OCI-LY1 (cell line): ENCODE results near the gene ARF1.

ENCODE experiments used
- H2AFZ ChIP-seq: fragments of 200-600 bp; sonication (generic), shearing (Covaris generic); 2 replicates; pipeline ENCODE4 v1.6.0; 2014; ENCODE audit warnings: antibody characterized with exemption, mild to moderate bottlenecking, low read length
- H3F3A ChIP-seq: fragments of 200-600 bp; sonication (generic), shearing (Covaris generic); 2 replicates; pipeline ENCODE4 v1.6.0; 2014; ENCODE audit warnings: mild to moderate bottlenecking, antibody characterized with exemption, low read length, moderate library complexity; ENCODE audit not compliant: insufficient read depth
- H3K27ac ChIP-seq: fragments of 200-600 bp; sonication (generic); 2 replicates; pipeline ENCODE4 v1.5.1; 2014; ENCODE audit warnings: low read length, mixed run types, mild to moderate bottlenecking, low read depth; ENCODE audit not compliant: poor library complexity, severe bottlenecking
- H3K27me3 ChIP-seq: fragments of 200-600 bp; sonication (generic); 2 replicates; pipeline ENCODE4 v1.6.0; 2014; ENCODE audit warnings: antibody characterized with exemption, mild to moderate bottlenecking, low read length, moderate library complexity; ENCODE audit not compliant: insufficient read depth
- H3K36me3 ChIP-seq: fragments of 200-600 bp; sonication (generic); 2 replicates; pipeline ENCODE4 v1.6.1; 2014; ENCODE audit warnings: mild to moderate bottlenecking, antibody characterized with exemption, low read length, moderate library complexity, mixed read lengths; ENCODE audit not compliant: insufficient read depth
- H3K4me1 ChIP-seq: fragments of 200-600 bp; sonication (generic); 2 replicates; pipeline ENCODE4 v1.5.1; 2014; ENCODE audit warnings: mild to moderate bottlenecking, low read length, moderate library complexity; ENCODE audit not compliant: insufficient read depth, severe bottlenecking
- H3K4me2 ChIP-seq: fragments of 200-600 bp; sonication (generic), shearing (Covaris generic); 2 replicates; pipeline ENCODE4 v1.6.1; 2014; ENCODE audit warnings: low read length
- H3K4me3 ChIP-seq: fragments of 200-600 bp; sonication (generic); 2 replicates; pipeline ENCODE4 v1.5.1; 2014; ENCODE audit warnings: low read length, low read depth, mild to moderate bottlenecking, mixed read lengths; ENCODE audit not compliant: poor library complexity, severe bottlenecking
- H3K79me2 ChIP-seq: fragments of 200-600 bp; shearing (Covaris generic); 2 replicates; pipeline ENCODE4 v1.6.1; 2016; ENCODE audit warnings: mixed run types, low read length, mixed read lengths; ENCODE audit not compliant: insufficient read depth
- H3K9ac ChIP-seq: fragments of 200-600 bp; sonication (generic), shearing (Covaris generic); 2 replicates; pipeline ENCODE4 v1.6.1; 2014; ENCODE audit warnings: mild to moderate bottlenecking, low read length, mixed read lengths
- H3K9me2 ChIP-seq: fragments of 200-600 bp; sonication (generic), shearing (Covaris generic); 2 replicates; pipeline ENCODE4 v1.6.1; 2014; ENCODE audit warnings: low read depth, mild to moderate bottlenecking, low read length, mixed read lengths
- H3K9me3 ChIP-seq: fragments of 200-600 bp; shearing (Covaris generic); 2 replicates; pipeline ENCODE4 v1.6.1; 2014; ENCODE audit warnings: low read length, mixed read lengths
- H4K20me1 ChIP-seq: fragments of 200-600 bp; sonication (generic), shearing (Covaris generic); 2 replicates; pipeline ENCODE4 v1.6.0; 2016; ENCODE audit warnings: mild to moderate bottlenecking, low read length; ENCODE audit not compliant: insufficient read depth
- CTCF ChIP-seq: fragments of 200-600 bp; sonication (generic), shearing (Covaris generic); IDR thresholded peaks from 2 replicates; pipeline ENCODE4 v1.5.1; 2017; ENCODE audit warnings: mild to moderate bottlenecking, antibody characterized with exemption, low read length, moderate library complexity, mixed read lengths
- EZH2 ChIP-seq: fragments of 200-600 bp; sonication (generic), shearing (Covaris generic); IDR thresholded peaks from 2 replicates; pipeline ENCODE4 v1.8.0; 2017; ENCODE audit warnings: borderline replicate concordance, mixed run types, mild to moderate bottlenecking, antibody characterized with exemption, low read length, moderate library complexity, mixed read lengths

ARF1 gene

DNA sequence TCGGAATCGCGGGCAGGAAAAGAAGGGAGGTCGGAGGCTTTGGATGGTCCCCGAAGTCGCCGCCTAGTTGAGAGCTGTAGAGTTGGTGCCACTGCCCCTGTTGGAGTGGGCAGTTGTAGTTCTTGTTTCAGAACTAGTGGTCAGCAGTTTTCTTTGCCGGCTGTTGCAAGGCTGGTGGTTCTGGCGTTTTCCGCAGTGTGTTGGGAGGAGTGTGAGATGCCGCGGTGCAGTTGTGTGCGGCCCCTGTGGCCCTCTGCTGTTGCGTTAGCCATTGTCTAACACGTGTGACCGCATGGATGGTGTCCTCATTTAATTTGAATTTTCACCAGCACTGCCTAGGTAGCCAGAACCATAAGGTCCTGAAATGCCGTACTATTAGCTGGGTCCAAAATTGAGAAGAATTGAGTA lies 1.4 kb downstream of the ARF1 start:
- no peak for TF ChIP-seq CTCF
- TF ChIP-seq EZH2 = no peak
- peaks cover 13% of the 10 kb centered on the region for H3K36me3 ChIP-seq
- no peaks in the 10 kb centered on the region for H4K20me1 ChIP-seq
- H2AFZ ChIP-seq = no peak overlapping the region
- no peaks in the 10 kb centered on the region for H3K27me3 ChIP-seq
- no peaks in the 10 kb centered on the region for H3F3A ChIP-seq
- peak overlapping the region; percentile 96 for H3K4me2 ChIP-seq
- H3K4me3 ChIP-seq = peak overlapping the region; percentile 92
- H3K9me2 ChIP-seq = no peaks in the 10 kb centered on the region
- peaks cover 63% of the 10 kb centered on the region for H3K79me2 ChIP-seq
- peaks cover 64% of the 10 kb centered on the region for H3K4me1 ChIP-seq
- peak overlapping the region; percentile 89 for H3K9ac ChIP-seq
- H3K9me3 ChIP-seq = no peaks in the 10 kb centered on the region
- H3K27ac ChIP-seq = no peak overlapping the region

- H4K20me1 ChIP-seq = no peaks in the 10 kb centered on the region
- H3K4me1 ChIP-seq = peaks cover 69% of the 10 kb centered on the region
- TF ChIP-seq EZH2 (no peak), CTCF (no peak)
- H3K9me2 ChIP-seq = no peaks in the 10 kb centered on the region
- H2AFZ ChIP-seq = no peak overlapping the region
- H3K4me3 ChIP-seq = peak overlapping the region; percentile 92
- H3K36me3 ChIP-seq = peaks cover 17% of the 10 kb centered on the region
- H3K27me3 ChIP-seq = no peaks in the 10 kb centered on the region
- H3F3A ChIP-seq = no peaks in the 10 kb centered on the region
- H3K79me2 ChIP-seq = peaks cover 68% of the 10 kb centered on the region
- H3K27ac ChIP-seq = no peak overlapping the region
- H3K9me3 ChIP-seq = no peaks in the 10 kb centered on the region
- H3K9ac ChIP-seq = peak overlapping the region; percentile 89
- peak overlapping the region; percentile 96 for H3K4me2 ChIP-seq
Observed at GRCh38 chr1:228084325-228084724, 1.8 kb downstream of the ARF1 start.

GRCh38 chr1:228084797-228085196 lies 2.3 kb downstream of the ARF1 start:
- H4K20me1 ChIP-seq = no peaks in the 10 kb centered on the region
- H3F3A ChIP-seq = no peaks in the 10 kb centered on the region
- H3K4me3 ChIP-seq = peak overlapping the region; percentile 92
- H3K9ac ChIP-seq = peak overlapping the region; percentile 89
- H3K27ac ChIP-seq = no peak overlapping the region
- H3K9me3 ChIP-seq = no peaks in the 10 kb centered on the region
- no peaks in the 10 kb centered on the region for H3K9me2 ChIP-seq
- H3K79me2 ChIP-seq = peaks cover 72% of the 10 kb centered on the region
- H3K4me1 ChIP-seq = peaks cover 73% of the 10 kb centered on the region
- TF ChIP-seq EZH2 (no peak), CTCF (no peak)
- no peaks in the 10 kb centered on the region for H3K27me3 ChIP-seq
- no peak overlapping the region for H2AFZ ChIP-seq
- H3K36me3 ChIP-seq = peaks cover 18% of the 10 kb centered on the region
- H3K4me2 ChIP-seq = peak overlapping the region; percentile 96
